NCI-H187 (cell line): ENCODE measurements around the gene ETNK2.

Source experiments
- DNase-seq, 2 experiments: peaks; one replicate each; lab custom pipeline; 2025; lab: John Stamatoyannopoulos, UW

The ETNK2 gene

GRCh38 chr1:204176049-204176448 lies 24.2 kb upstream of the ETNK2 start:
- DNase-seq: no peak

DNA sequence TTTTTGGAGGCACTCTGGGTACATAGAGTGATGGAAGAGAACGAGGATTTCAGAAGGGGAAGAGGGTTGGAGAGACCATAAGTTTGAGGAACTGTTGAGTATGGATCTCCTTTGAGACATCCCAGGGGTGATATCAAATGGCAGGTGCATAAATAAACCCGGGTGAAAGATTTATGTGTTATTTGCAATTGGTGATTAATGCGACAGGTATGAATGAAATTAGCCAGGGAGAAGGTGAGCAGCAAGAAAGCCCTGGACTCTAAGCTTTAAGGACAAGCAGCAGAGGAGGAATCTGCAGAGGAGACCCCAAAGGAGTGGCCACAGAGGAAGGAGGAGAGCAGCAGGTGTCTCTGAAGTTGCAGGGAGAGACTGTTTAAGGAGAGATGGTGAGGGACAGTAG lies 23.1 kb upstream of the ETNK2 start:
- no peak for DNase-seq

- DNase-seq: no peak
These were observed 20.7 kb upstream of the ETNK2 start for GRCh38 chr1:204172404-204173029.

DNA sequence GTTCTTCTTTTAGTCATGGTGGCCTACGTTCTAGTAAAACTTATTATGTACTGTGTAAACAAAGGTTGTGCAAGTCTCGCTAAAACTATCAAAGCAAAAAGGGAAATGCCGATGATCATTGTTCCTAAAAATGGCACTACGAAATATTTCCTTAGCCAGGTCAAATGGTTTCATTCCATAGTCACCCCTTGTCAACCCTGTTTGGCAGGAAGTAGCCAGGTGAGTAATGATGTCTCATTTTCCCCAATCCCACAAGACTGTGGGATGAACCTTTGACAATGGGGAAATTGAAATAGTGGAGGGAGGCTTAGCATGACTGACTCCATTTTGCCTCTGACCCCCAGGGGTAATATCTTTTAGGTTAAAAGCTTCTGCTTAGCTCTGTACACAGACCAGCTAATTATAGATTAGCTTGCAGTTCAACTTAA lies 19.9 kb upstream of the ETNK2 start:
- no peak for DNase-seq

GRCh38 chr1:204170494-204171155 lies 18.8 kb upstream of the ETNK2 start:
- DNase-seq: no peak

DNA sequence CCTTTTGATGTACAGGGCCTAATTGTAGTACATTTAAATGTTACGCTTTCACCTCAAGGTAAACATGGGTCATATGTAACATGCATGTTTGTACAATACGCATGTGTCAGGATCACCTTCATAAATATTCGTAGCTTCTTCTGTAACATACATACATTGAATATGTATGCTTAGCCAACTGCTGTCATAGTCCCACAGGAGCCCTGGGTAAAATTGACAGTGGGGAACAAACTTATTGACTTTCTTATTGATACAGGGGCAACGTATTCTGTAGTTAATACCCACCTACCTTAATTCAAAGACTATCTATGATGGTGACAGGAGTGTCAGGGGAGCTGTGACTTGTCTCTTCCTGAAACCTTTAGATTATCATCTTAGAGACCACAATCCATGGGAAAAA lies 18.0 kb upstream of the ETNK2 start:
- DNase-seq: no peak

DNA sequence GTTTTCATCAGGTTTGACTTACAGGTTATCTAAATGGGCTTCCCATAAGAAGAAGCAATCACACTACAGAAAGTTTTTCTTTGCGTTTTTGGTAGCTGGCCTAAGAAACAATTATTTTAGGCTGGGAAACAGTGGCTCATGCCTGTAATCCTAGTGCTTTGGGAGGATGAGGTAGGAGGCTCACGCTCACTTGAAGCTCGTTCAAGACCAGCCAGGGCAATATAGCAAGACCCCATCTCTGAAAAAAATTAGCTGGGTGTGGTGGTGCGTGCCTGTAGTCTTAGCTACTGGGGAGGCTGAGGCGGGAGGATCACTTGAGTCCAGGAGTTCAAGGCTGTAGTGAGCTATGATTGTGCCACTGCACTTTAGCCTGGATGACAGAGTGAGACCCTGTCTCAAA lies 15.9 kb upstream of the ETNK2 start:
- DNase-seq: no peak

- DNase-seq: no peak
These were observed 14.4 kb upstream of the ETNK2 start, which contains the start of gene REN for GRCh38 chr1:204166219-204166618. Gene REN (minus strand): TSS chr1:204166337. CDS start chr1:204166293, 44 bp downstream.

DNA sequence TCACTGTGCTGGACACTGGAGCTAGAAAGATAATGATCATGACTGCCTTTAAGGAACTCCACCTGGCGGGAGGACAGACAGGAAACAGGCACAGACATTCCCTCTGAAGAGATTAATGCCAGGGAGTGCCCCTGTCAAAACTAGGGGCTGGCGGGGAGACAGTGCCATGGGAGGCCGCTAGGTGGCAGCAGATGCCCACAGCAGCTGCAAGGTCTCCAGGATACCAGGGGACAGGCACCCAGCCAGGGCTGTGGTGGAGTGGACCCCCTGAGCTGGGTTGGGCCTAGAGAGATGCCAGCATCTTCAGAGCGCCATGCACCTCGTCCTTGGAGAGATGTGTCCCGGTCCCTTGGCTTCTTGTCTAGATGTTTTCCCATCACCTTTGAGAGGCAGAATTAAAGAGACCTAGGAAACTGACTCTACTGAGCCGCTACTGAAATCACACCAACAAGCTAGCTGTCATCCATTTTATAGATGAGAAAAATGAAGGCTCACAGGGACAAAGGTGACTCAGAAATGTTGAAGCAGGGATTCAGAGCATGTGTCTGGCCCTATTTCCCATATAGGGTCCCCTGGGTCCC lies 10.7 kb upstream of the ETNK2 start:
- peak; percentile 87 to 93 for DNase-seq

DNA sequence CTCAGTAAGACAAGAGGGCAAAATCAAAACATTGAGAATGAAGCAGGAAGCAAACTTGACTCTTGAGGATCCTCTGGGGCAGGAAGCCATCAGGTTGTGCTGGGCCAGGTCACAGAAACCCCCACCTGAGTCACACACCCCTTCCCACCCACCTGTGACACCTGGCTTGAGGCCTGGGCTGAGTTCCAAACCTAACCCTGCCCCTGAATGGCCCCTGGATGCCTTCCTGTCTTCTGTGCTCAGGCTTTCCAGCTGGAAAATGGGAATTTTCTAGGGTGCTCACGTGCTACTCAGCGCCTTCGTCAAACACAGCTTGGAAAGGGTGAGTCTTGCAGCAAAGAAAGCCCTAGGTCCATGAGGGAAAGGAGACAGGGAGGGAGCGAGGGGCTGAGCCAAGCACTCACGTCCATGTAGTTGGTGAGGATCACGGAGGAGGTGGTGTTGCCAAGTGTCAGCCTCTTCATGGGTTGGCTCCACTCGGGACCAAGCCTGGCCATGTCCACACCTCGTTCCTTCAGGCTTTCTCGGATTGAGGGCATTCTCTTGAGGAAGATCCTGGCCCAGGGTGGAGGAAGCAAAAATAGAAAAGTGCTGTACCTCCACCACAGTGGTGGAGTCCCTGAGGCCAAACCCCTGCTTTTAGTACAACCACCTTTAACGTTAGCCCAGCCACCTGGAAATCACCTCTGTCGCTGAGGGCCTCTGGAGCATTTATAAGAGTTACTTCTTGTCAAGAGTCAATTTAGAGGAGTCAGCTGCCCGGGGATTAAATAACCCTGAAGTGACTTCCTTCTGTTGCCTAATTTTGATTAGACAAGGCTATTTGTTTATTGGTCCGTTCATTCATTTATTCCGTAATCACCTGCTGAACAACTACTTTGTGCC lies 10.0 kb upstream of the ETNK2 start:
- DNase-seq: no peak

DNA sequence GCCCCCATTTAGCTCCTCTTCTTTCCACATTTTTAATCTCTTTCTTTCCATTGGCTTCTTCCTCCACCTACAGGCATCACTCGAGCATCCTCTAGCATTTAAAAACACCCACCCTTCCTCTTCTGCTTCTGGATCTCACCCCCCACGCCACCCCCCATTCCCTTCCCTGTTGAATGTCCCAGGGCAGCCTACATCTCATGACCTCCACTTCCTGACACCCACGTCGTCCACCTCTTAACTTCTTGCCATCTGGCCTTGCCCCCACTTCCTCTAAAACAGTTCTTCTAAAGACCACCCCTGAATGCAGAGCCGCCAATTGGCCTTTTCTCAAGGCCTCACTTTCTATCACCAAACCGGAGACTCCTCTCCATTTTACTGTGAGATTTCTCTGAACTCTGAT lies 6.1 kb upstream of the ETNK2 start:
- DNase-seq: no peak

- no peak for DNase-seq
These were observed 4.0 kb upstream of the ETNK2 start for GRCh38 chr1:204155881-204156280.

DNA sequence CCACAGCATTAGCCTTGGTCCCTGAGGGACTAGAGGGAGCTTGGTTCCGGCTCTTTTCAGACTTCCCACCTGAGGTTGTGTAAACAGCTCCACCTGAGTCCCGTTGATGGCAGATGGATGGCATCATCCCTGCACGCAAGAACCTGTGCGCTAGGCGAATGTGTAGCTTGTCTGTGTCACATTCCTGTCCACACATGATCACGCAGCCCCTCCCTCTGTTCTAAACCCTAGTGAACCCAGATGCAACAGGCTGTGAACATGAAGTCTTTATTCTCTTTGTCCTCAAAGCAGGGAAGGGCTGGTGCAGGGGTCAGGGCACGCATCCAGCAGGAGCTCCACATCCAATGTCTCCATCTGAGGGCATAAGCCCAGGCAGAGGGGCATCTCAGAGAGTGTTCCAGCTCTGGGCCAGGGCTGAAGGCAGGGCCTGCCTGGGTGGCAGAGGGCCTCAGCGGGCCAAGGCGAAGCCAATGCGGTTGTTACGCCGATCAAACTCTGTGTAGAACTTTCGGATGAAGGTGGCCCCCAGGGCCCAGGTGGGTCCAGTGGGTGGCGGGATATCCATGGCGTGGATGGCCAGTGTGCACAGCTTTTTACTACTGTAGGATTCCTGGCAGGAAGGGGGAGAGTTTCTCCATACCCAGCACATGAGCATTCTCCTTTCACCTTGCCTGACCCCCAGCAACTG lies 2.9 kb upstream of the ETNK2 start:
- peak in 1 of 2 experiments; percentile 47 for DNase-seq

DNA sequence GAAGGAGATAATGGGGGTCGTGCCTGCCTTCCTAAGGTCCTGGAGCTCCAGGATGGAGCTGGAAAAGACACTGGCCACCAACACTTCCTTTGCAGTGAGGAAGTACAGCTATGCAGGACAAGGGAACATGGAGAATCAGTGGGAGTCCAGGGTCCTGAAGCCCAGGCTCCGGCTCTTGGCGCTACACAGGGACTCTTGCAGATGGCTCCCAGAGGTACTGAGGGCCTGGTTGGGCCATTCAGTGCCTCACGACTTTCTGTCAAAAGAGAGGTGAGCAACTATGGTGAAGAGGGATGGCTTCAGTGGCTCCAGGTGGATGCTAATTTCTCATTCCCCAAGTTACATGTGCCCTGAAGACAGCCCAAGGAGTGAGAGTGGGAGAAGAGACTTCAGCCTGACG lies 1.8 kb upstream of the ETNK2 start:
- DNase-seq: no peak

- DNase-seq: no peak
These were observed 633 bp upstream of the ETNK2 start for GRCh38 chr1:204152310-204153044.

- no peak for DNase-seq
These were observed 917 bp downstream of the ETNK2 start for GRCh38 chr1:204150702-204151551.

DNA sequence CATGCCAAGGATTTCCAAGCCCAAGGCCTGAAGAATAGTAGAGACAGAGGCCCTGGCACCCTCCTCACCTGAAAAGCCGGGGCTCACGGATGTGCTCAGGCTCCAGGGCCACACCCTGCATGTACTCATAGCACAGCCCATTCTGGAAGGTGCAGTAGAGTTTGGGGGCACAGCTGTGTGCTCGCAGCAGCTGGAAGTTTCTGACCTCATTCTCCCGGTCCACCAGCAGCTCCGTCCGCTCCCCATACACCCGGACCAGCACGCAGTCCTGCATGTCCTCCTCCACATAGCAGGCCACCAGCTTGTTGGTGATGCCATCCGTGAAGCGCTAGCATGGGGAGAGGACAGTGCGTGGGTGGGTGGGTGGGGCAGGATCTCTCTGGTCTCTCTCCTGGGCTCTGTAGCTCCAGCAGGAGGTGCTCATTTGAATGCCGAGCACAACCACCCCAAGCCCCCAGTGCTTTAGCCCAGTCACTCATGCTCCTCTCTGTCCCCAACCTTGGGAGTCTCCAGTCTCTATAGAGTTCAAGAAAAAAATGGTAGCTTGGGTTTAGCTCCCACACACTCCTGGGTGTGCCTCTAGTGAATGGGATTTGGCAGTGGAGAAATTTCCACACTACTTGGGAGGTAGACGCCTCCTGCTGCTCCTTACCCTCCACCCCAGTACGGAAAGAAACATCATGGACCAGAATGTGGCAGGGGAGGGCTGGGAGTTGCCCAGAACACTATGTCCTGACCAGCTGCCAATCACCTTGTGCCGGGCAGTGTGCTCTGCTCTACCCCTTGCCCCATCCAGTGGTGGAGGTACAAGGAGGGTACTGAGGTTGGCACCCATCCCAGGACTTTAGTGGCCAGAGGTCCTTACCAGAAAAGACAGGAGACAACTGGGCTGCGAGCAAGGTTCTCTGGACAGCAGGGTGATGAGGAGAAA lies 1.9 kb downstream of the ETNK2 start:
- DNase-seq: no peak

GRCh38 chr1:204149107-204149506 lies 2.7 kb downstream of the ETNK2 start:
- peak in 1 of 2 experiments; percentile 35 for DNase-seq
